ENCODE results near the gene FOXO6.

The FOXO6 gene

DNA sequence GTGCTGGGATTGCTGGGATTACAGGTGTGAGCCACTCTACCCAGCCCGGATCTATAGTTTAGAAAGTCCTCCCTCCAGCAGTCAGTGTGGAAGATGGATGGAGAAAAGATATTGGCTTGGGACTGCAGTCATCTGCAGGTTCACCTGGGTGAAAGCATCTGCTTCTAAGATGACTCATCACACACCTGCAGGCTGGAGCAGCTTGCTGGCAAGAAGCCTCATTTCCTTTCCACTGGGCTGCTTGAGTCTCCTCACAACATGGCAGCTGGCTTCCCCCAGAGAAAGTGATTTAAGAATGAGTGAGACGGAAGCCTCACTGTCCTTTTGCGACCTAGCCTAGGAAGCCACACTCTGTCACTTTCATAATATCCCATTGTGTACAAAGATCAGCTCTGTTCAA lies 50.0 kb downstream of the FOXO6 start:
- no peak for DNase-seq

- no peak for DNase-seq
Observed at GRCh38 chr1:41412748-41413147, 51.5 kb downstream of the FOXO6 start.

DNA sequence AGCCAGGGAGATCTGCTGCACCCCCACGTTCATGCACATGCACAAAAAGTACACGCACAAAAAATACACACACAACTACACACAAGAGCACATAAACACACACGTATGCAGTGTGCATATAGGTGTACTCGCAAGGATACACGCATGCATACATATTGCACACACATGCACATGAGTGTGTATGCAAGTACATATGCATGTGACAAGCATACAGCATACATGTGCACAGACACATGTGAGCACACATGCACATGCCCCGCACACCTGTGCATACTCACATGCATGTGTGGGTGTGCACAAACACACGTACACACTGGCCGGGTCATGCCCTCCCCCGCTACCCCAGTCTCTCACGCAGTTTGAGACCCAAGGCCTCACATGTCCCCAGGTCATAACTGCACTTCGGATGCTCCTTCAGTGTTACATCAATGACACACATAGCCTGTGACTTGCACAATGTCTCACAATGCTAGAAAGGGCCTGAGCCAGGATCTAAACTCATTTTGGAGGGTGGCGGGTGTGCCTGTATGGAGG lies 52.6 kb downstream of the FOXO6 start:
- no peak for DNase-seq

- DNase-seq = no peak
Observed at GRCh38 chr1:41414296-41414695, 53.1 kb downstream of the FOXO6 start.

DNA sequence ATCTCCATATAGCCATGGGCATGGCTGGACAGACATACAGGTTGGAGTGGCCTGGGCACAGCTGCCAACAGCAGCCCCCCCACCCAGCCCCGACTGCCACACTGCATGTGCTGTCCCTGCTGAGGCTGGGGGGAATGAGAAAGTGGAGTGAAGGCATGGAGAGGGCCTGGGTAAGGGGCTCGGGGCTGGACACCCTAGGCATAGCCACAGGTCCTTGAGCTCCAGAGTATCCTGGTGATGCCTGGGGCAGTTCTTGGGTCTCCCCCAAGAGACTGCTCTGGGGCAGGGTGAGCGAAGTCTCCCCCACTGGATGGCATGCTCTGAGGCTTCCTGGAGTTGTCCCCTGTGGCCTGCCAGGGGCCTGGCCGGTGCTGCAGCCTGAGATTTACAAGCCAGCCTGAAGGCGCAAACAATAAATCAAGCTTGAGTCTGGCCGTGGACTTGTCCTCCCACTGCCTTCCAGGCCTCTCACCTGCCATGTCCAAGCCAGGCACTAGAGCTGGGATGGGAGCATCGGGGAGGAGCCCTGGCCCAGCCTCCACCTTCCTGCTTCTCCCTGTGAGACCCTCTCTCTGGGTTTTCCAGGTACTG lies 53.6 kb downstream of the FOXO6 start:
- DNase-seq = no peak

GRCh38 chr1:41416081-41416480 lies 54.8 kb downstream of the FOXO6 start:
- no peak for DNase-seq

- peak; percentile 55 for DNase-seq
Observed at GRCh38 chr1:41416552-41417334, 55.5 kb downstream of the FOXO6 start.

DNA sequence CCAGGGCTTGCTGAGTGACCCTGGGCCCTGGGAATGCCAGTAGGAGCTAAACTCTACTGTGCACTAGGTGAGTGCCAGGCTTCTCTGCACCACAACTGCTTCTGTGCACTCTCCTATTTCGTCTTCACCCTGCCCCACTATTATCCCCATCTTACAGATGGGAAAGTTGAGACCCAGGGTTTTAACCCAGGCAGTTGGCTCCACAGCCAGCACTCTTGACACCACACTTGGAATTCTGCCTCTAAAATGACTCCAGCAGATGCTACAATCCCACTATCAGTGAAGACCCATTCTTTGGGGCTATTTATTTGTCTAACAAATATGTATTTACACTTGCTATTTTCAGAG lies 56.1 kb downstream of the FOXO6 start:
- no peak for DNase-seq

- DNase-seq = no peak
Observed at GRCh38 chr1:41417746-41418145, 56.5 kb downstream of the FOXO6 start.

DNA sequence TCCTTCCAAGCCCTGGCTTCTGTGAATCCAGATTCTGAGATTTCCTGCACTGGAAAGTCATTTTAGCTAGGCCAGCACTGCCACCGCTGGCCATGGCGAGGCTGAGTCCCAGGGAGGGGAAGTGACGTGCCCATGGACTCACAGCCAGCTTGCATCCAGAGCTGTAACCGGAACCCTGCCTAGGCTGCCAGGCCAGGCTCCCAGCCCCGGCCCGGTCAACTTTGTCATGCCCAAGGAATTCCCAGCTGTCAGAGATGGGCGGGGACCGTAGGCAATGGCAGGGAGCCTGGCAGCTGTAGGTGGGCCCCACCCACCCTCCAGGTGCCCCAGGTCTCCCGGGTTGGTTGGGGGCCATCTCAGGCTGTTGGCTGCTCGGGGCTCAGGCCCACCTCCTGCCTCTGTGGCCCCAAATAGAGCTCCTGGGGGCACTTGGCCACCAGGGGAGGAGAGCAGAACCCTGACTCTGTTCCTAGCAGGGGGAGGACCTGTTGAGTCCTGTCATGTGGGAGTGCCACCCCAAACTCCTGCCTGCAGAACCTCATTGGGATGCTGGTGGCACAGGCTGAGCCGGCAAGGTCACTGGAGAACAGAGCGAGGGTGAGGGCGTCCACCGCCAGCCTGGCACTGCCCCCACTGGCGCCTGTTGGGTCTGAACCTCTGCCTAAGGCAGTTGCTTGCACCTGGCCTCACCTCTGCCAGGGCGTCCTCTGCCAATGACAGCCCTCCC lies 57.8 kb downstream of the FOXO6 start:
- DNase-seq = no peak

DNA sequence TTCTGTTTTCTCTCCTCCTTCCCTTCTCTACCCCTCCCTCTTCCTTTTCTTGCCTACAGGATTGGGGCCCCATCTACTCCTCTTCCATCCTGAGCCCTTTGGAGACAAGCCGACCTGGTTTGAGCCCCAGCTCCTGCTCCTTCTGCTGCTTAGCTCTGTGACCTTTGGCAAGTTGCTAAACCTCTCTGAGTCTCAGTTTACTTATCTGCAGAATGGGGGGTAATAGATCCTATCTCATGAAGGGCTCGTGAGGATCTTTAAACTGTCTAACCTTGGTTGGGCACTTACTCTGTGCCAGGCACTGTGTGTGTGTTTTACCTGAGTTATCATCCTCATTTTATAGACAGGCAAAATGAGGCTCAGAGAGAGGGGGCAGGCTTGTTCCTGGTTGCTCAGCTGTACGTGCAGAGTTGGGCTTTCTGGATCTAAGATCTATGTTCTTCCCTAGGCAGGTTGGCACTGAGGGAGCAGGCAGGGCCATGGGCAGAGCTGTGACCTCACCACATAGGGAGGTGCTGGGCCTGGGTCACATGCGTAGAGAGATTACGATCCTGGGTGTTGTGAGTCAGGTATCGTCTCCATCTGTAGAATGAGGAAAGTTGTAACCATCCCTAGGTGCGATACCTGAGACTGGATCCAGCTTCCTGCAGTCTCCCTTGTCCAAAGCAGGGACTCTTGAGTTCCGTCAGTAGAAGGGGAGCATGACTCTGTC lies 58.5 kb downstream of the FOXO6 start:
- DNase-seq = no peak

- DNase-seq = no peak
Observed at GRCh38 chr1:41420351-41420750, 59.1 kb downstream of the FOXO6 start.

DNA sequence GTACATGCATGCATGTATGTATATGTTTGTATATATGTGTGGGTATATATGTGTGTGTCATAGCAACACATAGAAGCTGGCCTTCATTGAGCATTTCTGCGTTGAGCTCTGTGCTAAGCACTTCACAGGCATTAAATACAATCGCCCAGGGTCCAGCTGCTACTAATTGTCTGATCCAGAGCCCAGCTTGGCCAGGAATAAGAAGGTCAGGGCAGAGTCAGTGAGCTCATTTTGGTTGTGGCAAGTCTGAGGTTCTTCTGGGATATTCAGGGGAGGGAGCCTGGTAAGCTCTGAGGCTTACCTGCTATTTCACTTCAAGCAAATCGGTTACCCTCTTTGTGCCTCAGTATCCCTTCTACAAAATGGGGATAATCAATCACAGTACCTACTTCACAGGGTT lies 59.6 kb downstream of the FOXO6 start:
- no peak for DNase-seq

DNA sequence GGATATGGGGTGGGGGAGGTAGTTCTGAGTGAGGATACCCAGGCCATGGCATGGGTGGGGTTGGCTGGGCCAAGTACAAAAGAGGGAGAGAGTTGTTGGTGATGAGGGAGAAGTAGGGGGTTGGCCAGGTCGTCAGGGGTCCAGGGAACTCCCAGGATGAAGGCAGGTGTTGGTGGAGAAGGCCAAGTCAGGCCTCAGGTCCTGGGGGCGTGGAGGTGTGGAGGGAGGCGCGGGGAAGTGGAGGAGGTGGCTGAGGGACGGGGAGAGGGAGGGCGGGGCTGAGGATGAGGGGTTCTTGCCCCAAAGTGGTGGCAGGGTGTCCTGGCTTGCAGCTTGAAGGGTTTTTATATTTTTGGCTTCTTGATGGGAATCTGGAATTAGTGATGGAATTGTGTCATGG lies 61.1 kb downstream of the FOXO6 start:
- no peak for DNase-seq

GRCh38 chr1:41423511-41424191 lies 62.4 kb downstream of the FOXO6 start:
- no peak for DNase-seq

- no peak for DNase-seq
Observed at GRCh38 chr1:41424581-41425118, 63.4 kb downstream of the FOXO6 start.

DNA sequence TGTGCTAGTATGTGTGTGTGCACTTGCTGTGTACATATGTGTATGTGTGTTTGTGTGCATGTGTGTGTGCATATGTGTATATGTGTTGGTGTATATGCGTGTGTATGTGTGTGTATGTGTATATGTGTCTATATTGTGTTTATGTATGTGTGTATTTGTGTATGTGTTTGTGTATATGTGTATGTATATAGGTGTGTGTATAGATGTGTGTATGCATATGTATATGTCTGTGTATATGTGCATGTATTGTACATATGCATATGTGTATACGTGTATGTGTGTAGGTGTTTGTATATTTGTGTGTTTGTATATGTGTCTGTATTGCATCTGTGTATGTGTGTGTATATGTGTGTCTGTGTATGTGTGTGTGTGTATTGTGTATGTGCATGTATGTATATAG lies 64.1 kb downstream of the FOXO6 start:
- DNase-seq = no peak

DNA sequence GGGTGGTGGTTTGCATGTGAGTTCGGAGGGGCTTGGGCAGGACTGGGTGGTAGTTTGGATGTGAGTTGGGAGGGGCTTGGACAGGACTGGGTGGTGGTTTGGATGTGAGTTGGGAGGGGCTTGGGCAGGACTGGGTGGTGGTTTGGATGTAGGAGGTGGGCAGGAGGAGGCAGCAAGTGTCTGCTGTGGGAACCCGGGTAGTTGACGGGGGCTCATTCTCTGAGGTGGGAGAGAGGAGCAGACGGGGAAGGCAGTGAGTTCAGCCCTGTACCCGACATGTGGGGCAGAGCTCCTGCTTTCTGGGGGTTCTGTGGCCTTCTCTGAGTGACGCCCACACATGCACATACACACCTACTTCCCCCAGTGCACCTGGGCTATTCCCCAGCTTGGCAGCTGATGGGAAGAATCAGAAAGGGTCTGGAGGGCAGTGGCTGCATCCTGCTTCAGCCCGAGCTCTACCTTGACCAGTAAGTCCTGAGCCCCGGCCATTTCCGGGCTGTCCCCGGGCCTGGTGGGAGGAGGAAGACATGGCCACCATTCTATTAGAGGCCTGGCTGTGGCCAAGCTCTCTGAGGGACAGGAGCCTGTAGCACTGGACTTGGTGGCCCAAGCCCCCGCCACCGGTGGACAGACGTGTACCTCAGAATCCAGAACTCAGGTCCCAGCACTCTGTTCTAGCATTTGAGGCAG lies 65.1 kb downstream of the FOXO6 start:
- no peak for DNase-seq

- no peak for DNase-seq
Observed at GRCh38 chr1:41427122-41427913, 66.1 kb downstream of the FOXO6 start.

GRCh38 chr1:41427916-41428737 lies 66.9 kb downstream of the FOXO6 start:
- peak; percentile 5 for DNase-seq

All from CD4-positive, alpha-beta T cell treated with Interleukin-4 for 4 hours (primary cell).